K562 (cell line): ENCODE measurements around the gene TXLNB. TPM values are rescaled to one million over a fixed set of nuclear protein-coding genes. Genes with fewer than 3 reads are reported as not detected.

ENCODE experiments used
- ATAC-seq: fragments of 200-7000 bp; cut with Tn5 transposase; 3 replicates; pipeline ENCODE4 v1.9.1; 2020; ENCODE audit warnings: moderate library complexity
- BruUV-seq: library from RNA; stranded (reverse); fragments of 400-500 nt; replicated peaks from 2 replicates; lab custom pipeline; 2021; lab: Mats Ljungman, UMichigan
- CTCF ChIA-PET: fragments of 300-600 bp; formaldehyde crosslinking; extraction: SDS; loops from one replicate; lab custom pipeline; 2021; ENCODE audit warnings: low intra/inter-chr PET ratio; lab: Yijun Ruan, JAX
- POLR2A ChIA-PET: fragments of 300-600, 350-650 bp; sonication (Branson Sonifier 250); formaldehyde crosslinking; extraction: SDS; loops from one replicate; lab custom pipeline; 2021; ENCODE audit warnings: antibody characterized with exemption, inconsistent platforms; lab: Yijun Ruan, JAX
- DNase-seq, 4 experiments: peaks; one replicate each; pipeline versions ENCODE4 v3.0.0 to v3.0.0-alpha.2; 2011 to 2018; ENCODE audit warnings: low spot score in 3 of 4, mixed read lengths in 3 of 4; ENCODE audit errors: extremely low read depth in 1 of 4
- FAIRE-seq: peaks from 2 replicates; lab custom pipeline; 2011; peaks lifted over from hg19 to GRCh38; lab: Jason Lieb, UNC
- H2AFZ ChIP-seq: 2 replicates; pipeline ENCODE4 v1.6.0; 2011; ENCODE audit warnings: low read depth, low read length, control low read depth, inconsistent platforms
- H3K27ac ChIP-seq: fragments of 200-600 bp; 3 replicates; pipeline ENCODE4 v1.8.0; 2011; ENCODE audit warnings: low read depth, mild to moderate bottlenecking, control low read depth, inconsistent platforms, low read length, moderate library complexity, mixed read lengths; ENCODE audit errors: extremely low read depth
- H3K27me3 ChIP-seq, 2 experiments: fragments of 300-600 bp in 1 of 2; 2 replicates in 1 of 2; 3 replicates in 1 of 2; pipeline versions ENCODE4 v1.6.0 to v1.8.0; 2011; ENCODE audit warnings: inconsistent platforms in 2 of 2, low read length in 2 of 2, mild to moderate bottlenecking in 1 of 2, mixed read lengths in 1 of 2, moderate library complexity in 1 of 2; ENCODE audit not compliant: control insufficient read depth in 2 of 2, insufficient read depth in 2 of 2
- H3K36me3 ChIP-seq: fragments of 300-600 bp; 3 replicates; pipeline ENCODE4 v1.8.0; 2011; ENCODE audit warnings: mild to moderate bottlenecking, low read length, inconsistent platforms; ENCODE audit not compliant: control insufficient read depth, insufficient read depth
- H3K4me1 ChIP-seq, 2 experiments: fragments of 200-600 bp in 1 of 2; replicated peaks in 1 of 2; 2 replicates in 1 of 2; 3 replicates in 1 of 2; pipeline versions ENCODE4 v1.5.1 to v1.8.0; 2011; ENCODE audit warnings: inconsistent platforms in 2 of 2, low read length in 2 of 2, mild to moderate bottlenecking in 1 of 2, mixed read lengths in 1 of 2, moderate library complexity in 1 of 2; ENCODE audit not compliant: control insufficient read depth in 2 of 2, insufficient read depth in 2 of 2
- H3K4me2 ChIP-seq: 2 replicates; pipeline ENCODE4 v1.6.1; 2011; ENCODE audit warnings: low read length, control low read depth, inconsistent platforms, mixed read lengths; ENCODE audit not compliant: insufficient read depth
- H3K4me3 ChIP-seq: fragments of 200-600 bp; sonication (generic), shearing (Covaris generic); 2 replicates; pipeline ENCODE4 v1.5.1; 2016; ENCODE audit warnings: control low read depth, inconsistent platforms
- H3K79me2 ChIP-seq: fragments of 200-600 bp; 3 replicates; pipeline ENCODE4 v1.8.0; 2011; ENCODE audit warnings: low read length, inconsistent platforms; ENCODE audit not compliant: control insufficient read depth, insufficient read depth
- H3K9ac ChIP-seq, 2 experiments: 2 replicates each; pipeline versions ENCODE4 v1.6.0 to v1.6.1; 2011; ENCODE audit warnings: low read depth in 2 of 2, low read length in 2 of 2, control low read depth in 1 of 2, inconsistent platforms in 1 of 2, mild to moderate bottlenecking in 1 of 2, mixed read lengths in 1 of 2; ENCODE audit not compliant: insufficient read depth in 1 of 2
- H3K9me1 ChIP-seq: one replicate; pipeline ENCODE4 v1.6.0; 2011; ENCODE audit warnings: inconsistent platforms, mild to moderate bottlenecking, low read length, moderate library complexity; ENCODE audit not compliant: control insufficient read depth, insufficient read depth
- H3K9me3 ChIP-seq: replicated peaks from 2 replicates; pipeline ENCODE4 v1.5.1; 2011; ENCODE audit warnings: low read depth, low read length, inconsistent platforms; ENCODE audit not compliant: control insufficient read depth, insufficient read depth
- H4K20me1 ChIP-seq: replicated peaks from 2 replicates; pipeline ENCODE4 v1.6.1; 2011; ENCODE audit warnings: low read length, inconsistent platforms, mixed read lengths; ENCODE audit not compliant: control insufficient read depth, insufficient read depth
- ADNP ChIP-seq: fragments of 200-800 bp; sonication (Bioruptor generic); IDR thresholded peaks from 2 replicates; pipeline ENCODE4 v1.6.1; 2016; ENCODE audit warnings: missing genetic modification characterization, missing compliant biosample characterization
- CCAR2 ChIP-seq: fragments of 200-400 bp; formaldehyde crosslinking; IDR thresholded peaks from 2 replicates; pipeline ENCODE4 v1.6.1; 2017; ENCODE audit warnings: mild to moderate bottlenecking, low read depth, low read length
- CEBPG ChIP-seq, 3 experiments: fragments of 200-800 bp in 1 of 3; sonication (Bioruptor generic) in 1 of 3; sonication (generic) in 1 of 3; formaldehyde crosslinking in 1 of 3; IDR thresholded peaks in 2 of 3; conservative IDR thresholded peaks in 1 of 3; 2 replicates each; pipeline versions ENCODE4 v1.6.1 to v1.8.0; 2016 to 2022; ENCODE audit warnings: missing compliant biosample characterization in 2 of 3, missing genetic modification characterization in 2 of 3, mild to moderate bottlenecking in 1 of 3, missing genetic modification reagents in 1 of 3
- COPS2 ChIP-seq: fragments of 450-650 bp; conservative IDR thresholded peaks from 2 replicates; pipeline ENCODE4 v1.6.1; 2016; ENCODE audit warnings: mild to moderate bottlenecking, moderate library complexity
- EWSR1 ChIP-seq: fragments of 450-650 bp; IDR thresholded peaks from 2 replicates; pipeline ENCODE4 v1.6.1; 2018; ENCODE audit warnings: borderline replicate concordance, mild to moderate bottlenecking, low read depth, moderate library complexity; ENCODE audit not compliant: partially characterized antibody
- HDGF ChIP-seq: fragments of 450-650 bp; IDR thresholded peaks from 2 replicates; pipeline ENCODE4 v1.6.1; 2016
- KHSRP ChIP-seq: fragments of 450-650 bp; IDR thresholded peaks from 2 replicates; pipeline ENCODE4 v1.6.1; 2017
- PHTF2 ChIP-seq: fragments of 250-450 bp; sonication (Bioruptor Pico); IDR thresholded peaks from 2 replicates; pipeline ENCODE4 v1.5.0; 2021; ENCODE audit warnings: mild to moderate bottlenecking
- SRSF1 ChIP-seq: fragments of 200-400 bp; formaldehyde crosslinking; IDR thresholded peaks from 2 replicates; pipeline ENCODE4 v1.6.1; 2017; ENCODE audit warnings: mild to moderate bottlenecking, low read depth, low read length, moderate library complexity
- SRSF3 ChIP-seq: fragments of 200-400 bp; formaldehyde crosslinking; IDR thresholded peaks from 2 replicates; pipeline ENCODE4 v1.6.1; 2016; ENCODE audit warnings: mild to moderate bottlenecking, low read length, moderate library complexity; ENCODE audit not compliant: insufficient read depth
- TAF1 ChIP-seq: IDR thresholded peaks from 2 replicates; pipeline ENCODE4 v1.6.1; 2011; ENCODE audit warnings: mild to moderate bottlenecking, low read length, moderate library complexity; ENCODE audit not compliant: insufficient read depth, control insufficient read depth, severe bottlenecking; ENCODE audit errors: extremely low read depth
- ZBTB2 ChIP-seq: fragments of 450-650 bp; IDR thresholded peaks from 2 replicates; pipeline ENCODE4 v1.6.1; 2016; ENCODE audit warnings: antibody characterized with exemption
- ZKSCAN8 ChIP-seq: fragments of 200-800 bp; sonication (Bioruptor generic); IDR thresholded peaks from 2 replicates; pipeline ENCODE4 v1.6.1; 2016; ENCODE audit warnings: missing genetic modification characterization, missing compliant biosample characterization
- ZNF511 ChIP-seq: sonication (generic); formaldehyde crosslinking; IDR thresholded peaks from 2 replicates; pipeline ENCODE4 v1.8.0; 2022; ENCODE audit warnings: mild to moderate bottlenecking, missing genetic modification reagents
- WGBS: fragments of 100-300 bp; shearing (Covaris generic); methylation state at CpG from one replicate; pipeline ENCODE4 v1.1.6; 2016; ENCODE audit warnings: low coverage, mixed read lengths; ENCODE audit not compliant: insufficient coverage; ENCODE audit errors: missing lambda C conversion rate; 5-methylcytosine and 5-hydroxymethylcytosine counted together
- in situ Hi-C: fragments of 300-500 bp; cut with MboI; formaldehyde crosslinking; loops from 4 replicates; pipeline ENCODE4 v1.15.0; 2018; ENCODE audit warnings: inconsistent platforms, mixed read lengths
- intact Hi-C: fragments of 100-400 bp; cut with micrococcal nuclease; formaldehyde crosslinking; loops from 2 replicates; pipeline ENCODE4 v1.14.2; 2022
- polyA plus RNA-seq, 8 experiments: library from polyadenylated mRNA; depleted of rRNA in 4 of 8; stranded (reverse) in 5 of 8; unstranded in 3 of 8; fragments of >200 nt; fragmentation: Nextera tagmentation in 2 of 8; fragmentation: Illumina TruSeq in 1 of 8; extraction: Ambion mirVana in 2 of 8; extraction: Trizol in 1 of 8; gene quantifications; 2 replicates each; pipeline versions ENCODE4 v1.2.1 to v1.2.3, GENCODE V29; 2011 to 2014; ENCODE audit warnings: inconsistent platforms in 1 of 8, missing spikeins in 1 of 8
- total RNA-seq, 7 experiments: library from RNA; depleted of rRNA in 6 of 7; stranded (reverse); fragments of >200 nt in 6 of 7; fragmentation: Illumina TruSeq in 2 of 7; extraction: Trizol in 2 of 7; gene quantifications; 2 replicates each; pipeline versions ENCODE4 v1.2.1 to v1.2.3, GENCODE V29; 2011 to 2021; ENCODE audit warnings: low replicate concordance in 1 of 7

TXLNB gene
- total and polyA plus RNA-seq, 9 of the 15 experiments (the other 6 are each of a cell fraction or from before 2014, with no cell fraction given) = not detected

GRCh38 chr6:139219746-139220145 is 72.1 kb downstream of the TXLNB start (continued):
- no peak for TF ChIP-seq CEBPG (CRISPR knock-in tag; IDR thresholded peaks at IDR 0.05)
- TF ChIP-seq CEBPG (tag; conservative IDR thresholded peaks at IDR 0.05 in 1 of 2, IDR thresholded peaks at IDR 0.05 in 1 of 2) = 0 out of 4 replicates have a peak, but pooled peaks of 1 of the 2 experiments have one; percentile 25

- H3K4me3 ChIP-seq = no peak overlapping the region
- peak overlapping the region; percentile 34; the same call in 1 of the 2 replicates for H3K4me2 ChIP-seq
- no peaks in the 10 kb centered on the region; a peak in 1 of 5 replicates for H3K4me1 ChIP-seq
- DNase-seq (peak in 3 of 4 experiments; percentile 20 to 73 (median 48)), FAIRE-seq (peak; percentile 69), ATAC-seq (peak; percentile 99)
- no peaks in the 10 kb centered on the region for H3K79me2 ChIP-seq
- 1% methylated on average over 7 of the region's 7 CpGs for WGBS
- H3K27ac ChIP-seq = no peak overlapping the region
- POLR2A ChIA-PET = interaction anchor here (0.7 kb wide), 1 partner anchor 18 kb away, joined by 3 read pairs; no protein-coding TSS in a partner anchor
- no peaks in the 10 kb centered on the region for H3K9me3 ChIP-seq
- no peaks in the 10 kb centered on the region for H3K27me3 ChIP-seq
- intact Hi-C loops = loop anchor here (1.0 kb wide), 1 partner anchor 145 kb away; no protein-coding TSS in a partner anchor
- CTCF ChIA-PET = no interaction called here
- H3K36me3 ChIP-seq = no peaks in the 10 kb centered on the region
- H4K20me1 ChIP-seq = no peaks in the 10 kb centered on the region
- in situ Hi-C loops = no loop called here
- BruUV-seq = no TSS peak
- H3K9me1 ChIP-seq = no peaks in the 10 kb centered on the region
- peak overlapping the region in 1 of 2 experiments; percentile 54; a peak in 1 of 4 replicates for H3K9ac ChIP-seq
- H2AFZ ChIP-seq = peak overlapping the region; percentile 42; the same call in 1 of the 2 replicates
- TF ChIP-seq CCAR2 = no peak
- no peak for TF ChIP-seq ADNP (tag)
- TF ChIP-seq ZKSCAN8 (CRISPR knock-in tag) = peak; percentile 79; the same call in 1 of the 2 replicates
- no peak for TF ChIP-seq ZBTB2
- TF ChIP-seq TAF1 = no peak
- no peak for TF ChIP-seq SRSF3
- TF ChIP-seq HDGF = no peak
- no peak for TF ChIP-seq PHTF2 (CRISPR knock-in tag)
- no peak for TF ChIP-seq ZNF511
- TF ChIP-seq SRSF1 = no peak
- no peak for TF ChIP-seq EWSR1
- TF ChIP-seq KHSRP = no peak
- no peak for TF ChIP-seq COPS2
Observed at GRCh38 chr6:139219271-139219729, 72.5 kb downstream of the TXLNB start.
